ENCODE data around the gene HRH2. TPM values are rescaled to one million over a fixed set of nuclear protein-coding genes. Genes with fewer than 3 reads are reported as not detected.

The HRH2 gene
- total RNA-seq, 2 experiments from 2014 or later, result 2.9 to 3.4 TPM

DNA sequence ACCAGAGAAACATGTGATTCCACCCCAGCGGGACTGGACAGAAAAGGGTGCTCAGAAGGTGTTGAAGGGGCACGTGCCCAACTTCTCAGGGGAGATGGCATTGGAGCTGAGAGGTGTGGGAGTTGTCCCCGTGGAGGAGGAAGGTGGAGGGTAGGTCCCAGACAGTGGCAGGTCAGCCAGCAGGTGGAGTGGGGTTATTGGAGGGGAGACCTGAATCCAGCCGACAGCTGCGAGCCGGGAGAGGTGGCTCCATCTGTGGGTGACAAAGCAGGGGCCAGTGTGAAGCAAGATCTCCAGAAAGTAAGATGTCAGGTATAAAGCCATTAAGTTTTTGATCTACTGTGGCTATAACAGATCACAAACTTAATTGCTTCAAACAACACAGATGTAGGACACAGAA lies 75.1 kb downstream of the HRH2 start:
- no peak overlapping the region for H3K4me3 ChIP-seq (ENCODE audit: low read length)
- DNase-seq (no peak), ATAC-seq (ENCODE audit: poor library complexity) (no peak)
- peaks cover 7% of the 10 kb centered on the region for H3K4me1 Mint-ChIP-seq (ENCODE audit: low read depth)
- no peaks in the 10 kb centered on the region for H3K9me3 Mint-ChIP-seq
- no peak overlapping the region for H3K27ac Mint-ChIP-seq
- no peaks in the 10 kb centered on the region for H3K36me3 Mint-ChIP-seq (ENCODE audit: low read depth)
- ChIA-PET POLR2A (no interaction called here), CTCF (no interaction called here)
- H3K36me3 ChIP-seq (ENCODE audit: insufficient read depth, low read length), result no peaks in the 10 kb centered on the region
- TF ChIP-seq, protein P1, sequence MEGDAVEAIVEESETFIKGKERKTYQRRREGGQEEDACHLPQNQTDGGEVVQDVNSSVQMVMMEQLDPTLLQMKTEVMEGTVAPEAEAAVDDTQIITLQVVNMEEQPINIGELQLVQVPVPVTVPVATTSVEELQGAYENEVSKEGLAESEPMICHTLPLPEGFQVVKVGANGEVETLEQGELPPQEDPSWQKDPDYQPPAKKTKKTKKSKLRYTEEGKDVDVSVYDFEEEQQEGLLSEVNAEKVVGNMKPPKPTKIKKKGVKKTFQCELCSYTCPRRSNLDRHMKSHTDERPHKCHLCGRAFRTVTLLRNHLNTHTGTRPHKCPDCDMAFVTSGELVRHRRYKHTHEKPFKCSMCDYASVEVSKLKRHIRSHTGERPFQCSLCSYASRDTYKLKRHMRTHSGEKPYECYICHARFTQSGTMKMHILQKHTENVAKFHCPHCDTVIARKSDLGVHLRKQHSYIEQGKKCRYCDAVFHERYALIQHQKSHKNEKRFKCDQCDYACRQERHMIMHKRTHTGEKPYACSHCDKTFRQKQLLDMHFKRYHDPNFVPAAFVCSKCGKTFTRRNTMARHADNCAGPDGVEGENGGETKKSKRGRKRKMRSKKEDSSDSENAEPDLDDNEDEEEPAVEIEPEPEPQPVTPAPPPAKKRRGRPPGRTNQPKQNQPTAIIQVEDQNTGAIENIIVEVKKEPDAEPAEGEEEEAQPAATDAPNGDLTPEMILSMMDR (IDR thresholded peaks at IDR 0.05), result no peak
- intact Hi-C loops (cut with DNase I, micrococcal nuclease), result loop anchor here (5.0 kb wide), 4 partner anchors 679 to 1224 kb away; no protein-coding TSS in a partner anchor
- peaks cover 8% of the 10 kb centered on the region for H3K4me1 ChIP-seq (ENCODE audit: insufficient read depth, low read length)
- peaks cover 0 to 10% of the 10 kb centered on the region in 2 experiments for H3K9me3 ChIP-seq (ENCODE audit: control insufficient read depth in 1 of 2, insufficient read depth in 1 of 2, low read length in 2 of 2)
- H3K27me3 Mint-ChIP-seq, result peaks cover 51% of the 10 kb centered on the region
- H3K4me3 Mint-ChIP-seq, result no peak overlapping the region
- no peak overlapping the region for H3K27ac ChIP-seq (ENCODE audit: low read depth in 1 of 2, low read length in 2 of 2)
- H3K27me3 ChIP-seq (ENCODE audit: control insufficient read depth in 1 of 2, insufficient read depth in 2 of 2, low read length in 2 of 2), result peaks cover 10% of the 10 kb centered on the region in 2 experiments

DNA sequence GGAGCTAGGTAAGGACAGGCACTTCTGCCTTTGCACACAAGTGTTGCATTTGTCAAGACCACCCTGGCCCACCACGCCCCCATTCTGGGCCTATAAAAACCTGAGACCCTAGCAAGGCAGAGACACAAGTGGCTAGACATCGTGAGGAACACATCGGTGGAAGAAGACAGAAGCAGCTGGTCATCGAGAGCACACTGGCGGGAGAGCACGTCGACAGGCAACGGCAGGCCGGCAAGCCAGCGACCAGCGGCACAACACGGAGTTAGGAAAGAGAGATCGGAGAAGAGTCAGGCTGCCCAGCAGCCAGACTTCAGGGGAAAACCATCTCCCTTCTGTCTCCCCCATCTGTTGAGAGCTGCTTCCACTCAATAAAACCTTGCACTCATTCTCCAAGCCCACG lies 76.1 kb downstream of the HRH2 start:
- POLR2A ChIA-PET, result no interaction called here
- Mint-ChIP-seq H3K27me3 (peaks cover 59% of the 10 kb centered on the region), H3K9me3 (no peaks in the 10 kb centered on the region)

DNA sequence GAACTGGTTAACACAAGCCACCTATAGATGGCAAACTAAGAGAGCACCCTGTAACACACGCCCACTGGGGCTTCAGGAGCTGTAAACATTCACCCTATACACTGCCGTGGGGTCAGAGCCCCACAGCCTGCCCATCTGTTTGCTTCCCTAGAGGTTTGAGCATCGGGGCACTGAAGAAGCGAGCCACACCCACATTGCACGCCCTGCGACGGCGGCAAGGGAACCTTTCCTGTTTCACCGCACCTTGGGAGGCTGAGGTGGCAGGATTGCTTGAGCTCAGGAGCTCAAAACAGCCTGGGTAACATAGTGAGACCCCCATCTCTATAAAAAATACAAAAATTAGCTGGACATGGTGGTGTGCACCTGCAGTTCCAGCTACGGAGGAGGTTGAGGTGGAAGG lies 76.6 kb downstream of the HRH2 start:
- no peak overlapping the region for H3K4me3 Mint-ChIP-seq
- peaks cover 60% of the 10 kb centered on the region for H3K27me3 Mint-ChIP-seq
- H3K27ac Mint-ChIP-seq, result no peak overlapping the region
- no peak overlapping the region for H3K4me3 ChIP-seq (ENCODE audit: low read length)
- intact Hi-C loops (cut with DNase I, micrococcal nuclease), result loop anchor here (5.0 kb wide), 4 partner anchors 678 to 1223 kb away; no protein-coding TSS in a partner anchor
- peaks cover 4 to 6% of the 10 kb centered on the region in 2 experiments for H3K27me3 ChIP-seq (ENCODE audit: control insufficient read depth in 1 of 2, insufficient read depth in 2 of 2, low read length in 2 of 2)
- no peak for DNase-seq
- no peaks in the 10 kb centered on the region for H3K36me3 Mint-ChIP-seq (ENCODE audit: low read depth)
- no peak for ATAC-seq (ENCODE audit: poor library complexity)
- POLR2A ChIA-PET, result no interaction called here
- H3K9me3 Mint-ChIP-seq, result no peaks in the 10 kb centered on the region
- CTCF ChIA-PET, result no interaction called here
- H3K27ac ChIP-seq (ENCODE audit: low read depth in 1 of 2, low read length in 2 of 2), result no peak overlapping the region
- H3K9me3 ChIP-seq (ENCODE audit: control insufficient read depth in 1 of 2, insufficient read depth in 1 of 2, low read length in 2 of 2), result peaks cover 0 to 10% of the 10 kb centered on the region in 2 experiments
- TF ChIP-seq, protein P1 (IDR thresholded peaks at IDR 0.05), result no peak
- peaks cover 7% of the 10 kb centered on the region for H3K4me1 Mint-ChIP-seq (ENCODE audit: low read depth)
- H3K4me1 ChIP-seq (ENCODE audit: insufficient read depth, low read length), result peaks cover 6% of the 10 kb centered on the region
- H3K36me3 ChIP-seq (ENCODE audit: insufficient read depth, low read length), result no peaks in the 10 kb centered on the region

More for the DNA sequence above, 76.1 kb downstream of the HRH2 start:
- H3K4me3 Mint-ChIP-seq, result no peak overlapping the region
- Histone ChIP-seq H3K27me3 (ENCODE audit: control insufficient read depth in 1 of 2, insufficient read depth in 2 of 2, low read length in 2 of 2) (peaks cover 6 to 8% of the 10 kb centered on the region in 2 experiments), H3K36me3 (ENCODE audit: insufficient read depth, low read length) (no peaks in the 10 kb centered on the region), H3K9me3 (ENCODE audit: control insufficient read depth in 1 of 2, insufficient read depth in 1 of 2, low read length in 2 of 2) (peaks cover 0 to 10% of the 10 kb centered on the region in 2 experiments), H3K4me3 (ENCODE audit: low read length) (no peak overlapping the region), H3K27ac (ENCODE audit: low read depth in 1 of 2, low read length in 2 of 2) (no peak overlapping the region), H3K4me1 (ENCODE audit: insufficient read depth, low read length) (peaks cover 8% of the 10 kb centered on the region)
- TF ChIP-seq, protein P1 (IDR thresholded peaks at IDR 0.05), result no peak
- CTCF ChIA-PET, result no interaction called here
- no peak for ATAC-seq (ENCODE audit: poor library complexity)
- intact Hi-C loops (cut with DNase I, micrococcal nuclease), result loop anchor here (5.0 kb wide), 4 partner anchors 678 to 1223 kb away; no protein-coding TSS in a partner anchor
- no peak for DNase-seq
- H3K27ac Mint-ChIP-seq, result no peak overlapping the region
- H3K4me1 Mint-ChIP-seq (ENCODE audit: low read depth), result peaks cover 7% of the 10 kb centered on the region
- H3K36me3 Mint-ChIP-seq (ENCODE audit: low read depth), result no peaks in the 10 kb centered on the region
